Neutrophil (primary cell): Measurements from ENCODE around the gene STUM.

Experiments
- H3K27ac ChIP-seq: fragments of 200-600 bp; sonication (generic); 2 replicates; pipeline ENCODE4 v1.5.1; 2016; ENCODE audit warnings: mild to moderate bottlenecking, moderate library complexity
- H3K27me3 ChIP-seq: fragments of 200-600 bp; sonication (generic); 2 replicates; pipeline ENCODE4 v1.6.0; 2016; ENCODE audit warnings: mild to moderate bottlenecking
- H3K36me3 ChIP-seq: fragments of 200-600 bp; sonication (generic); 2 replicates; pipeline ENCODE4 v1.5.1; 2017
- H3K4me1 ChIP-seq, 2 experiments: fragments of 200-600 bp in 1 of 2; sonication (generic) in 1 of 2; 1 replicate in 1 of 2; 2 replicates in 1 of 2; pipeline versions ENCODE4 v1.5.1 to v1.6.1; 2013 to 2016; ENCODE audit warnings: low read depth in 1 of 2, low read length in 1 of 2, mild to moderate bottlenecking in 1 of 2, moderate library complexity in 1 of 2; ENCODE audit not compliant: control insufficient read depth in 1 of 2, insufficient read depth in 1 of 2
- H3K4me3 ChIP-seq, 2 experiments: fragments of 200-600 bp in 1 of 2; sonication (generic) in 1 of 2; 1 replicate in 1 of 2; 2 replicates in 1 of 2; pipeline ENCODE4 v1.5.1; 2013 to 2016; ENCODE audit warnings: low read depth in 1 of 2, low read length in 1 of 2, mild to moderate bottlenecking in 1 of 2, moderate library complexity in 1 of 2
- H3K9me3 ChIP-seq: fragments of 200-600 bp; sonication (generic); 2 replicates; pipeline ENCODE4 v1.5.1; 2016
- CTCF ChIP-seq: fragments of 200-600 bp; sonication (generic); IDR thresholded peaks from 2 replicates; pipeline ENCODE4 v1.5.1; 2016; ENCODE audit warnings: antibody characterized with exemption

STUM gene

DNA sequence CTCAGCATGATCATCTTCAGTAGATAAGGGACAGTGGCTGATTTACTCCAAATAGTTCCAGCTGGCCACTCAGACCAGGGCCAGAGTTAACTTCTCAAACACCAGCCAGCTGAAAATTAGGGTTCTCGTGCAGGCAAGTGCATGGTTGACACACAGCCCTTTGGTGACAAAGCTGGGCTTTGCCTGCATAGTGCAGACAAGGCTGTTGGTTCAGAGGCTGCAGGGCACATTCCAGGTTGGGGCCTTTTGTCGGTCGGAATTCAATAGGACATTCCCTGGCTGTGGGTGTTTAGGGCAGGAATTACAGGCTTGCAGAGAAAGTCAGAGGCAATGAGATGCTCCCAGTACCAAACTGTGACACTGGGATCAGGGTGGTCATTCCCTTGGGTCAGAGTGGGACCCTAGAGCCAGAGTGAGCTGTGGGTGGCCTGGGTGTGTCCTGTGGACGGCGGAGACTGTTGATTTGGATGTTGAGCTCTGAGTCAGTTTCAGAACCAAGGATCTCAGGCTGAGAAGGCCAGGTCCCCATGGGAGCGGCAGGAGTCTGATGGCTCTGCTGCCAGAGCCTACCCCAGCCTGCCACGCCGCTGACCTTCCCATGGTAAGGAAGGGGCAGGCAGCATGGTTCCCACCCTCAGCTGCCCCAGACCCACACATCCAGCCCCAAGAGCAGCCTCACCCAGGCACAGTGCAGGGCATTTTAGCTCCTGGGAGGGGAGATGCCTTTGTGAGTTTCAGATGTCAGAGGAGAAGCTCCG, 56.2 kb downstream of the STUM start:
- H3K36me3 ChIP-seq: no peaks in the 10 kb centered on the region
- TF ChIP-seq CTCF: no peak
- H3K4me1 ChIP-seq: no peaks in the 10 kb centered on the region
- H3K27me3 ChIP-seq: peaks cover 17% of the 10 kb centered on the region
- no peak overlapping the region for H3K27ac ChIP-seq
- H3K9me3 ChIP-seq: no peaks in the 10 kb centered on the region
- H3K4me3 ChIP-seq: no peak overlapping the region

GRCh38 chr1:226605318-226605950, 56.9 kb downstream of the STUM start:
- no peaks in the 10 kb centered on the region for H3K4me1 ChIP-seq
- no peaks in the 10 kb centered on the region for H3K36me3 ChIP-seq
- TF ChIP-seq CTCF: no peak
- H3K27ac ChIP-seq: no peak overlapping the region
- peaks cover 18% of the 10 kb centered on the region for H3K27me3 ChIP-seq
- no peaks in the 10 kb centered on the region for H3K9me3 ChIP-seq
- no peak overlapping the region for H3K4me3 ChIP-seq

- H3K4me1 ChIP-seq: no peaks in the 10 kb centered on the region
- H3K27me3 ChIP-seq: peaks cover 18% of the 10 kb centered on the region
- no peaks in the 10 kb centered on the region for H3K9me3 ChIP-seq
- H3K27ac ChIP-seq: no peak overlapping the region
- H3K36me3 ChIP-seq: no peaks in the 10 kb centered on the region
- no peak for TF ChIP-seq CTCF
- no peak overlapping the region for H3K4me3 ChIP-seq
Measured at GRCh38 chr1:226606311-226607267, 58.0 kb downstream of the STUM start.

DNA sequence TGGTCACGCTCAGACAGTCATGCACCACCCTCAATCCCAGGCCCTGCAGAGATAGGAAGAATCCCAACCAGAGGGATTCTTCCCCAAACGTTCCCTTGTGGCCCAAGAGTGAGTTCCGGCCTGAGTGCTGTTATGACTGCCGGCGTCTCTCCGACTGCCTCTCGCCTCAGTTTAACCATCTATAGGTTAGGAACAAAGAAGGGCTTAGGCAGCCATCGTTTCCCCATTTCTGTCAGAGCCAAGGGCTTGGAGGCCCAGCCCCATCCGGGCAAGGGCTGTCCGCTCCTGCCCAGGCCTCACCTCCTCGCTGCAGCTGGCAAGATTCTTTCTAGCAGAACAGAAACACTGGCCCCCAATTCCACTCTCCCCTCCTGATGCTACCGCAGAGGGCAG, 58.7 kb downstream of the STUM start:
- H3K27me3 ChIP-seq: peaks cover 18% of the 10 kb centered on the region
- no peak for TF ChIP-seq CTCF
- H3K9me3 ChIP-seq: no peaks in the 10 kb centered on the region
- H3K36me3 ChIP-seq: no peaks in the 10 kb centered on the region
- no peak overlapping the region for H3K4me3 ChIP-seq
- no peaks in the 10 kb centered on the region for H3K4me1 ChIP-seq
- H3K27ac ChIP-seq: no peak overlapping the region

DNA sequence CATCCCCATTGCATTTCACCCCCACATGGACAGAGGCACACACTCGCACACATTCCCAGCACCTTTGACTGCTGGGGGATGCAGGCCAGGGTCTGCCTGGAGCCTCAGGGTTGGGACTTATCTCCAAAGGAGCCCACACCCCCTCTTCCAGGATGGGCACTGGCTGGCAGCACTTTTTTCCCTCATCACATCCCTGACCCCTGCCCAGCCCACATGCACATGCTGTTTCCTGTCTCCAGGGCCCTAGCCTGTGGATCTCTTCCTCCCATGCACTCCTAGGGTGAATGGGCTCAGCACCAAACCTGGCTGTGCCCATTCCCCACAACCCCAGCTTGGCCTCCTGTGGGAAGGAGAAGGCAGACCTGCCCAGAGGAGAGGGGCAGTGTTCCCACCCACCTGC, 59.3 kb downstream of the STUM start:
- no peaks in the 10 kb centered on the region for H3K36me3 ChIP-seq
- H3K27me3 ChIP-seq: peaks cover 18% of the 10 kb centered on the region
- H3K4me1 ChIP-seq: no peaks in the 10 kb centered on the region
- no peak overlapping the region for H3K4me3 ChIP-seq
- no peaks in the 10 kb centered on the region for H3K9me3 ChIP-seq
- no peak for TF ChIP-seq CTCF
- no peak overlapping the region for H3K27ac ChIP-seq
